Measurements from ENCODE around the gene EDIL3.

The EDIL3 gene

DNA sequence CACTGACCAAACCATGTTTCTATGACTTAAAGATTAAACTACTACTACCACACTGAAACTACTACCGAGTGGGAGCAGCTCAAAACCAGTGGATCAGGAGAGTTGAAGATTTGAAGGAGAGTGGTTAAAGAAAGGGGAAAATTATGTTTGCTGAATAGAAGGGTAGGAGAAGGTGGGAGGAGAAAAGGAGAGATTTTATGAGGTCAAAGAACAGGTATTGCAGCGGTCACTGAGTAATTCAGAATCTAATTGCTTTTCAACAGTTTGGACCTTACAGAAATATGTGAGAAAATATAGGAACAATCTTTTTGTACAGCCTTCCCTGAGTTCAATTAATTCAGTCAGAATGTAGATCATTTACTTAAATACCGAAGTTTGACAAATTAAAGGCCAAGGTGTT lies 24.6 kb downstream of the EDIL3 start:
- Histone ChIP-seq H2AFZ (ENCODE audit: low read length) (no peak overlapping the region), H3K4me1 (ENCODE audit: low read length) (no peaks in the 10 kb centered on the region), H3K36me3 (replicated peaks; ENCODE audit: insufficient read depth, low read length) (no peaks in the 10 kb centered on the region), H3K27ac (ENCODE audit: low read length) (no peak overlapping the region), H3K9ac (ENCODE audit: low read length) (no peak overlapping the region), H3K4me2 (ENCODE audit: low read depth, low read length) (no peak overlapping the region), H3F3A (ENCODE audit: insufficient read depth, low read length) (no peaks in the 10 kb centered on the region), H3K9me2 (replicated peaks; ENCODE audit: insufficient read depth, low read length) (no peaks in the 10 kb centered on the region), H3K4me3 (ENCODE audit: low read length) (no peak overlapping the region), H3K79me2 (ENCODE audit: low read length) (no peaks in the 10 kb centered on the region), H4K20me1 (ENCODE audit: insufficient read depth, low read length) (no peaks in the 10 kb centered on the region), H3K27me3 (replicated peaks; ENCODE audit: insufficient read depth, low read length) (no peaks in the 10 kb centered on the region), H3K9me3 (replicated peaks; ENCODE audit: insufficient read depth, low read length) (no peaks in the 10 kb centered on the region)
- no peak for DNase-seq
- TF ChIP-seq EZH2 (optimal IDR thresholded peaks at IDR 0.05; ENCODE audit: low read depth, low read length) (no peak), EZH2phosphoT487 (IDR thresholded peaks at IDR 0.05; ENCODE audit: low read length) (no peak)

DNA sequence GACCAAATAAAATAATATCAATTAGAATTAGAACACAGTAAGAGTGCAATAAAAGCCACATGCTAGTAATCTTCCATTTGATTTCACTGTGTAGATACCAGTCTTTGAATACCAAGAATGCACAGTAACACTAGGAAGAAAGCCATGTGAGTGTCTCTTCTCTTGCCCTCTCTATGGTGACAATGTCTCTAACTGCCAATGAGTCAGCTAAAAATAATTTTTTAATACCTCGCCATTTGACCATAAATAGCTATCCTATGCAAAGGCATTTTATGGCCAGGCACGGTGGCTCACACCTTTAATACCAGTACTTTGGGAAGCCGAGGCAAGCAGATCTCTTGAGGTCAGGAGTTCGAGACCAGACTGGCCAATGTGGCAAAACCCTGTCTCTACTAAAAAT lies 30.6 kb downstream of the EDIL3 start:
- no peaks in the 10 kb centered on the region for H3K9me3 ChIP-seq (replicated peaks; ENCODE audit: insufficient read depth, low read length)
- H3K27ac ChIP-seq (ENCODE audit: low read length), result no peak overlapping the region
- H3K9ac ChIP-seq (ENCODE audit: low read length), result no peak overlapping the region
- H3K4me1 ChIP-seq (ENCODE audit: low read length), result no peaks in the 10 kb centered on the region
- H3K4me3 ChIP-seq (ENCODE audit: low read length), result no peak overlapping the region
- no peaks in the 10 kb centered on the region for H4K20me1 ChIP-seq (ENCODE audit: insufficient read depth, low read length)
- H3K36me3 ChIP-seq (replicated peaks; ENCODE audit: insufficient read depth, low read length), result no peaks in the 10 kb centered on the region
- TF ChIP-seq EZH2phosphoT487 (IDR thresholded peaks at IDR 0.05; ENCODE audit: low read length), result no peak
- TF ChIP-seq EZH2 (optimal IDR thresholded peaks at IDR 0.05; ENCODE audit: low read depth, low read length), result no peak
- TF ChIP-seq, protein P1, sequence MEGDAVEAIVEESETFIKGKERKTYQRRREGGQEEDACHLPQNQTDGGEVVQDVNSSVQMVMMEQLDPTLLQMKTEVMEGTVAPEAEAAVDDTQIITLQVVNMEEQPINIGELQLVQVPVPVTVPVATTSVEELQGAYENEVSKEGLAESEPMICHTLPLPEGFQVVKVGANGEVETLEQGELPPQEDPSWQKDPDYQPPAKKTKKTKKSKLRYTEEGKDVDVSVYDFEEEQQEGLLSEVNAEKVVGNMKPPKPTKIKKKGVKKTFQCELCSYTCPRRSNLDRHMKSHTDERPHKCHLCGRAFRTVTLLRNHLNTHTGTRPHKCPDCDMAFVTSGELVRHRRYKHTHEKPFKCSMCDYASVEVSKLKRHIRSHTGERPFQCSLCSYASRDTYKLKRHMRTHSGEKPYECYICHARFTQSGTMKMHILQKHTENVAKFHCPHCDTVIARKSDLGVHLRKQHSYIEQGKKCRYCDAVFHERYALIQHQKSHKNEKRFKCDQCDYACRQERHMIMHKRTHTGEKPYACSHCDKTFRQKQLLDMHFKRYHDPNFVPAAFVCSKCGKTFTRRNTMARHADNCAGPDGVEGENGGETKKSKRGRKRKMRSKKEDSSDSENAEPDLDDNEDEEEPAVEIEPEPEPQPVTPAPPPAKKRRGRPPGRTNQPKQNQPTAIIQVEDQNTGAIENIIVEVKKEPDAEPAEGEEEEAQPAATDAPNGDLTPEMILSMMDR (IDR thresholded peaks at IDR 0.05; ENCODE audit: low read length), result no peak
- no peak overlapping the region for H2AFZ ChIP-seq (ENCODE audit: low read length)
- DNase-seq, result no peak
- no peaks in the 10 kb centered on the region for H3K27me3 ChIP-seq (replicated peaks; ENCODE audit: insufficient read depth, low read length)
- no peaks in the 10 kb centered on the region for H3K9me2 ChIP-seq (replicated peaks; ENCODE audit: insufficient read depth, low read length)
- H3K79me2 ChIP-seq (ENCODE audit: low read length), result no peaks in the 10 kb centered on the region
- no peaks in the 10 kb centered on the region for H3F3A ChIP-seq (ENCODE audit: insufficient read depth, low read length)
- no peak overlapping the region for H3K4me2 ChIP-seq (ENCODE audit: low read depth, low read length)

DNA sequence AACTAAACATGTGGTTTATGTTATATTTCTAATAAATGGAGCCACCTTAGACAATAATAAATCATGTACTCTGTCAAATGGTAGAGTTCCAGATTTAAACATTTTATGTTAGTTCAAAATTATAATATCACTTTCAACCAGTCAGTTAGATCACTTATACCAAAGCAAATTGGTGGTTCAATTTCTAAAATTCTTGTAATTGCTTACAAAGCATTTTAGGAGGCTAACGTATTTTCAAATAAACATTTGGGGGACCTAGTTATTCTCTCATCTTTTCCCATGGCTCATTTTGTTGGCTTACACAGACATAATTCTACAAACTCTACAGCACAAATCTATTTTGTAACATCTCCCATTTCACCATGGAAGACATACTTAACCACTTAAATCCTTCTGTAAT lies 39.9 kb downstream of the EDIL3 start:
- TF ChIP-seq EZH2 (optimal IDR thresholded peaks at IDR 0.05; ENCODE audit: low read depth, low read length) (no peak), EZH2phosphoT487 (IDR thresholded peaks at IDR 0.05; ENCODE audit: low read length) (no peak)
- TF ChIP-seq, protein P1 (IDR thresholded peaks at IDR 0.05; ENCODE audit: low read length), result no peak
- H3K4me1 ChIP-seq (ENCODE audit: low read length), result no peaks in the 10 kb centered on the region
- H3K27me3 ChIP-seq (replicated peaks; ENCODE audit: insufficient read depth, low read length), result no peaks in the 10 kb centered on the region
- H3K9ac ChIP-seq (ENCODE audit: low read length), result no peak overlapping the region
- no peaks in the 10 kb centered on the region for H3K9me2 ChIP-seq (replicated peaks; ENCODE audit: insufficient read depth, low read length)
- no peak overlapping the region for H2AFZ ChIP-seq (ENCODE audit: low read length)
- no peak overlapping the region for H3K4me3 ChIP-seq (ENCODE audit: low read length)
- H3K79me2 ChIP-seq (ENCODE audit: low read length), result no peaks in the 10 kb centered on the region
- H3K9me3 ChIP-seq (replicated peaks; ENCODE audit: insufficient read depth, low read length), result no peaks in the 10 kb centered on the region
- H3K4me2 ChIP-seq (ENCODE audit: low read depth, low read length), result no peak overlapping the region
- DNase-seq, result no peak
- no peak overlapping the region for H3K27ac ChIP-seq (ENCODE audit: low read length)
- H3F3A ChIP-seq (ENCODE audit: insufficient read depth, low read length), result no peaks in the 10 kb centered on the region
- no peaks in the 10 kb centered on the region for H4K20me1 ChIP-seq (ENCODE audit: insufficient read depth, low read length)
- no peaks in the 10 kb centered on the region for H3K36me3 ChIP-seq (replicated peaks; ENCODE audit: insufficient read depth, low read length)

DNA sequence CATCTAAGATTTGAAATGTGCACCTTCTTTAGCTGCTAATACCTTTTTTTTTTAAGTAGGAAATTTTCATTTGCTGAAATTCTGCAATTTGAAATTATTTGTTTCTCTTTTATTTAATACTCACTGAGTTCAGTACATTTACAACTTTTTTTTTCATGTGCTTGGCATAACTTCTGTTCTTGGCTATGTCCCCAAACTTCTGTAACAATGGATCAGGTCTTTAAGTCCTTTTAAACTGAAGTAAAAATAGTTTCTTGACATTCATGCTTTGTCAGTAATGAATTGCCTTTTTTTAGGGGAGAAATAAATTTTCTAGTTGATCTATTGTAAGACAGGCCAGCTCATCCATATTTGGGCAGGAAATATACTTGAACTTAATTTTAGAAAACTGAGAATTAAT lies 41.5 kb downstream of the EDIL3 start:
- no peaks in the 10 kb centered on the region for H3F3A ChIP-seq (ENCODE audit: insufficient read depth, low read length)
- DNase-seq, result no peak
- H3K4me3 ChIP-seq (ENCODE audit: low read length), result no peak overlapping the region
- no peaks in the 10 kb centered on the region for H3K4me1 ChIP-seq (ENCODE audit: low read length)
- no peaks in the 10 kb centered on the region for H3K79me2 ChIP-seq (ENCODE audit: low read length)
- TF ChIP-seq, protein P1 (IDR thresholded peaks at IDR 0.05; ENCODE audit: low read length), result no peak
- TF ChIP-seq EZH2 (optimal IDR thresholded peaks at IDR 0.05; ENCODE audit: low read depth, low read length) (no peak), EZH2phosphoT487 (IDR thresholded peaks at IDR 0.05; ENCODE audit: low read length) (no peak)
- no peaks in the 10 kb centered on the region for H4K20me1 ChIP-seq (ENCODE audit: insufficient read depth, low read length)
- H3K9ac ChIP-seq (ENCODE audit: low read length), result no peak overlapping the region
- H3K4me2 ChIP-seq (ENCODE audit: low read depth, low read length), result no peak overlapping the region
- no peaks in the 10 kb centered on the region for H3K36me3 ChIP-seq (replicated peaks; ENCODE audit: insufficient read depth, low read length)
- H3K27ac ChIP-seq (ENCODE audit: low read length), result no peak overlapping the region
- no peaks in the 10 kb centered on the region for H3K9me2 ChIP-seq (replicated peaks; ENCODE audit: insufficient read depth, low read length)
- no peak overlapping the region for H2AFZ ChIP-seq (ENCODE audit: low read length)
- no peaks in the 10 kb centered on the region for H3K9me3 ChIP-seq (replicated peaks; ENCODE audit: insufficient read depth, low read length)
- no peaks in the 10 kb centered on the region for H3K27me3 ChIP-seq (replicated peaks; ENCODE audit: insufficient read depth, low read length)
